ENCODE measurements around the gene IL36B.

IL36B gene

DNA sequence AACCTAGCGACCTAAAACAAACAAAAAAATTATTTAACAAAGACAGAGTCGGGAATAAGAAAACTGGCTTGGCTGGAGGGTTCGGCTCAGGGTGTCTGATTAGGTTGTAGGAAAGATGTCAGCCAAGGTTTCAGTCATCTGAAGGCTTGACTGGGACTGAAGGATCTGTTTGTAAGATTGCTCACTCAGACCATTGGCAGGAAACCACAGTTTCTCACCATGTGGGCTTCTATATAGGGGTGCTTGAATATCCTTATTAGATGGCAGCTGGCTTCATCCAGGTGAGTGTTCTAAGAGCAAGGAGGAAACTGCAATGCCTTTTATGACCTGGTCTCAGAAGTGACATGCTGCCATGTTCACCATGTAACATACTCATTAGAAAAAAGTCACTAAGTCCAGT is 999 bp upstream of the IL36B start:
- DNase-seq (ENCODE audit: low spot score): no peak

DNA sequence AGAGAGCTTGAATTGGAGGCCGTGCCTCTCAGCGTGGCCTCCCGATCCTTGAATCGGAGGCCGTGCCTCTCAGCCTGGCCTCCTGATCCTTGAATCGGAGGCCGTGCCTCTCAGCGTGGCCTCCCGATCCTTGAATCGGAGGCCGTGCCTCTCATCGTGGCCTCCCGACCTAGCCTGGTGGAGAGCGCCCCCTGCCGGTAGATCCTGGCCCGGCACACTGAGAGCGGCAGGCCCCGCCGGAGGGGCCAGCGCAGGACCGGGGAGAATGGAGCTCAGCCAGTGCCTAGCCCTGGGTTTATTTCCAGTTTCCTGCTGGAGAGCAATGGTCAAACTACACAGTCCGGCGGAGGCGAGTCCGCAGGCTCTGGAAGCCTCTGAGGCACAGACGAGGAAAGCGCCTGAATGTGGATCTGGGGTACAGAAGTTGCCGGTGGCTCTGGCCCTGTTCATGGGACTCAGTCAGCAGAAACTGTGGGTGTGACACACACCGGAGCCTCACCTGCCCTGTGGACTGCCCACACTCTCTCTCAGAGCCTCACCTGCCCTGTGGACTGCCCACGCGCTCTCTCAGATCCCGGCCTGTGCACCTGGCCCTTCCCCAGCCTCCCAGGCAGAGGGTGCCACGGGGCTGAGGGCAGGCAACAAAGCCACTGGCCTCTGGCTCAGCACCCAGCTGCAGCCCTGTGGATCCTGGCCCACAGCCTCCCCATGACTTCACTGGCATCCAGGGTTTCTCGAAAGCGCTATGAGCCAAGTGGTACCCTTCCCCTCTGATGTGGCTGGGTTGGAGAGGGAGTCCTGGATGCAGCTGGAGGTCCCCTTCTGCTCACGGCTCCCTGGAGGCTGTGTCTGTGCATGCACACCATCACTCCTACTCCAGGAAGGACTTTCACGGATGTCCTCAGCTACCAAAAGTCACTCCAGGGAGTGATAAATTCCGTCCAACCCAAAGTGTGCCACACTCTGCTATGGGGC is 1.5 kb downstream of the IL36B start:
- DNase-seq (ENCODE audit: low spot score): no peak

GRCh38 chr2:113046465-113046864 is 6.2 kb downstream of the IL36B start:
- DNase-seq (ENCODE audit: low spot score): no peak

GRCh38 chr2:113041871-113042270 is 10.8 kb downstream of the IL36B start:
- DNase-seq (ENCODE audit: low spot score): no peak

- DNase-seq (ENCODE audit: low spot score): no peak
Observed at GRCh38 chr2:113039719-113040118, 12.9 kb downstream of the IL36B start.

GRCh38 chr2:113039158-113039557 is 13.5 kb downstream of the IL36B start:
- no peak for DNase-seq (ENCODE audit: low spot score)

DNA sequence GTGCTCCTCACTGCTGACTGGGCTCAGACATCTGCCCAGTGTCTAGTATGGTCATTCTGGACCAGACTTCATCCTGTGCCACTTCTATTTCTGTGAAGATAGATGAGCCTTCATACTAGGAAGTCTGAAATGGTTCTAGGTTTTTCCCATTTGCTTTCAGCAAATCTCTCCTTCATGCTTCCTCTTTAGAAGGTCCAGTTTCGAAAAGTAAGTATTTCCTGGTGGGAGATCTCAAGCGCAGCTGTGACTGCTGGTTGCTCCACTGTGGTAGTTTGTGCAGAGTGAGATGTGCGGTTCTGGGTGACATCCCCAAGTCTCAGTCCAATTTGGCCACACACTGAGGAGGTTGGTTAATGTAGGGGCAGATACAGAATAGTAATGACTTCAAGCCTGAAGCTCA is 14.4 kb downstream of the IL36B start:
- no peak for DNase-seq (ENCODE audit: low spot score)

DNA sequence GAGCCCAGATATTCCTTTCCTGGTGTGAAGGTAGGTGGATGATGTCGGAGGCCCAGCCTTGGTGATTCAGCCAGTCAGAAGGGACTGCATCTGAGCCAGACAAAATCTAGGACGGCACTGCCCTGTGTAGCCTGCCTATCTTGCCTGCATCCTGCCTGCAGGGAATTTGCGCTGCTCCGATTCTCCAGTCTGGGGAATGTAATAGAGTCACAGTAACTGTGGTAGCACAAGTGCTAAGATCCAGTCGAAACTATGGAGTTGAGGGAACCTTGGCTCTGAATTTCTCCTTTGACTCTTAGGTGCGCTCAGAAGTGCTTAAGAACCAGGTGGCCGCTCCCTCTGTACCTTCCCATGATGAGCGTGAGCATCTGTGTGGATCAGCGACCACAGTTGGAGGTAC is 15.9 kb downstream of the IL36B start:
- DNase-seq (ENCODE audit: low spot score): no peak

- DNase-seq (ENCODE audit: low spot score): no peak
Observed at GRCh38 chr2:113034016-113034415, 18.7 kb downstream of the IL36B start.

- DNase-seq (ENCODE audit: low spot score): no peak
Observed at GRCh38 chr2:113032737-113033136, 19.9 kb downstream of the IL36B start.

DNA sequence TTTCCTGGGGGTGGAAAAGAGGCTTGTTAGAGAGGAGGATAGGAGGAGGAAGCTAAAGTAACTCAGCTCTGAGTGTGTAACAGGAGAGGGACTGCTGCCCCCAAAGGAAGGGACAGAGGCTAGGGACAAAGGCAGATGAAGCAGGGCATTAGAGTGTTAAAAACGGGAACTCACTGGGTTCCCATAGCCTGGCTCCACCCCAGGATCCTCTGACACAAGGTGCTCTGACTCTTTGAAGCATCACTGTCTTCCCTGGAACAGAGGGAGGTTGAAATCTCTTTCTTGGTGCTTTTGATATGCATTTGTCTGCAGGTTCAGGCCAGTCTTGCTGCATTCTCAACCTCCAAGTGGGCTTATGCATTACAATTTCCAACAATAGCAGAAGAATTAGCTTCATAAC is 24.6 kb downstream of the IL36B start:
- no peak for DNase-seq (ENCODE audit: low spot score)

DNA sequence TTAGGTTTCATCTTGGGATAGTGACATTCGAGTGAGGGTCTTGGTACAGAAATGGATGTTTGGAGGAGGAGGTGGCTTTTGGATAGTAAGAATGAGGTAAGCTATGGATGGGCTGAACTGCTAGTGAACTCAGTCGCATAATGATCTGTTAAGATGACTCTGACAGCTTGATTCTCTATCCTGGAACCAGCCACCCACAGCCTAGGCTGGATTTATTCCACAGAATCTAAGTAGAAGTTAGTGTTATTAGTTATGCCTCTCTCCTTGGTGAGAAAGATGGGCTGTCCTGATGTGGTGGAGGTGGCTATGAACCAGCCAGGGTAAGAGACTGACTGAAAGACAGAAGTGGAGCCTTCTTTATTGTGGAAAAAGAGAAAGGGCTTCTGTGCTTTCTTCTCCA is 25.0 kb downstream of the IL36B start:
- no peak for DNase-seq (ENCODE audit: low spot score)

- DNase-seq (ENCODE audit: low spot score): no peak
Observed at GRCh38 chr2:113025737-113026136, 26.9 kb downstream of the IL36B start.

DNA sequence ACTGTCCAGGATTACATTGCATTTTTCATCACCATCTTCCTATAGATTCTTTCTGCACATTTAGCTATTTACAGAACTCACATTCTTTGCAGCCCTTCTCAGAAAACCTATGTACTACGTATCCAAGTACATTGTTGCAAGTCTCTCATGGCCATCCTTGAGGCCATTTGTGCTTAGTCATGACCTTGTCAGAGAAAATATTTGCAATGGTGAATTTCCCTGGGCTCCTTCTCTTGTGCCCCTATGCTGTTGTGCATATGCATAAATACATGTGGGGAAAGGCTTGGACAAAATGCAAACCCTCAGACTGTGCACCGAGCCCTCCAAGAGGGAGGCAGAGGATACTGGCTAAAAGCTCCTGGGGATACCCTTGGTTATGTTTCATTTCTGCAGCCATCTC is 27.9 kb downstream of the IL36B start:
- DNase-seq (ENCODE audit: low spot score): no peak

- no peak for DNase-seq (ENCODE audit: low spot score)
Observed at GRCh38 chr2:113021312-113021711, 31.4 kb downstream of the IL36B start.

DNA sequence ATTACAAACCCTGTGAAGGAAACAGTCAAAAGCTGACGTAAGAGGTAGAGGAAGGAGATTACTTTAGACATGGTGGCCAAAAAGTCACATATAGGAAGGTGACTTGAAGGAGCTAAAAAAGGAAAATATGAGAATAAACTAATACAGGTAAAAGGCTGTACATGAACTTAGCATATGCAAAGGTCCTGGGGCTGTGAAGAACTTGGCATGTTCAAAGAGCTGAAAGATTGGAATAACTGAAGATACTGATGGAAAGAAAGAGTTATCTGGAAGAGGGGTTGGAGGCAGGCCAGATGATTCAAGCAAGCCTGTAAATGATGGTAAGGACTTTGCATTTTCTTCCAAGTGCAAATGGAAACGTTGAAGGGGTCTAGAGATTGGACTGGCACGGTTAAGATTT is 34.2 kb downstream of the IL36B start:
- no peak for DNase-seq (ENCODE audit: low spot score)

DNA sequence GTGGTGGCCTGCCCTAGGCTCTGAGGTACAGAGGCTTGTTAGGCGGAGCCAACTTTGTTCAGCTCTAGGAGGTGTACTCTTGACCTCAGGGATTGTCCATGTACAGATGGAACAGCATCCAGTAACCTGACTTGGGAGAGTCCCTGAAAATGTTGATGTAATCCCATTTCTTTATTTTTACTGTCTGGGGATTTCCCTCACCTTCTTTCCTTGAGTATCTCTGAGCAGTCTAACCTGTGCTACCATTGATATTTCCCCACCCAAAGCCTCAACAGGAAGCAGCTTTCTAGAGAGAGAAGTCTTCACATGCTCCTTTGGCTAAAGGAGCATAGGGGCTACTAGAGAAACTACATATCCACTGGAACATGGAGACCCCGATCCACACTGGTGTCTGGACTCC is 37.0 kb downstream of the IL36B start:
- no peak for DNase-seq (ENCODE audit: low spot score)

DNA sequence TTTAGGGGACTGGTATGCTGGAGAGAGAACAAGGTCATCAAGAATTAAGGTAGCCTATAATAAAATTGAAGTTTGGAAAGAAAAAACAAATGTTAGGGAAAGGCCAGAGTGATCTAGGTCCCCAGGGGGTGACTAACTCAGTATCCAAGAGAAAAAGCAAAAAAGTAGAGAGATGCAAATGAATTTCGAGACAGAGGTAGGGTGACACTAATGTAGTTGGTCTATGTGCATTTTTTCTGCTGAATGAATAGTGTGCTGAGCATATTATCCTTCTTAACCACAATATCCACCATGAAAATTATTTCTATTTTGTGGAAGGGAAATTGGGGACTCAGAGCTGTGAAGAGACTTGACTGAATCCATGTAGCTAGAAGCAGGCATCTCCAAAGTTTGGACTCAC is 37.6 kb downstream of the IL36B start:
- DNase-seq (ENCODE audit: low spot score): no peak

GRCh38 chr2:113014067-113014466 is 38.6 kb downstream of the IL36B start:
- no peak for DNase-seq (ENCODE audit: low spot score)

GRCh38 chr2:113013336-113013661 is 39.4 kb downstream of the IL36B start:
- no peak for DNase-seq (ENCODE audit: low spot score)

- no peak for DNase-seq (ENCODE audit: low spot score)
Observed at GRCh38 chr2:113012436-113013335, 40.0 kb downstream of the IL36B start.

GRCh38 chr2:113011108-113011507 is 41.6 kb downstream of the IL36B start:
- DNase-seq (ENCODE audit: low spot score): no peak

- no peak for DNase-seq (ENCODE audit: low spot score)
Observed at GRCh38 chr2:113010088-113010487, 42.6 kb downstream of the IL36B start.

Measured in cerebellar cortex (tissue), 1 donor.